ENCODE results near the gene MEX3A.
A peak's percentile ranks its signal among the peaks of the same experiment; 100 is the strongest.
"Not testable (repeated sequence)": the region's sequence is repeated elsewhere in the genome, so short reads cannot be mapped to it uniquely, and the experiment has no call there.

The MEX3A gene

DNA sequence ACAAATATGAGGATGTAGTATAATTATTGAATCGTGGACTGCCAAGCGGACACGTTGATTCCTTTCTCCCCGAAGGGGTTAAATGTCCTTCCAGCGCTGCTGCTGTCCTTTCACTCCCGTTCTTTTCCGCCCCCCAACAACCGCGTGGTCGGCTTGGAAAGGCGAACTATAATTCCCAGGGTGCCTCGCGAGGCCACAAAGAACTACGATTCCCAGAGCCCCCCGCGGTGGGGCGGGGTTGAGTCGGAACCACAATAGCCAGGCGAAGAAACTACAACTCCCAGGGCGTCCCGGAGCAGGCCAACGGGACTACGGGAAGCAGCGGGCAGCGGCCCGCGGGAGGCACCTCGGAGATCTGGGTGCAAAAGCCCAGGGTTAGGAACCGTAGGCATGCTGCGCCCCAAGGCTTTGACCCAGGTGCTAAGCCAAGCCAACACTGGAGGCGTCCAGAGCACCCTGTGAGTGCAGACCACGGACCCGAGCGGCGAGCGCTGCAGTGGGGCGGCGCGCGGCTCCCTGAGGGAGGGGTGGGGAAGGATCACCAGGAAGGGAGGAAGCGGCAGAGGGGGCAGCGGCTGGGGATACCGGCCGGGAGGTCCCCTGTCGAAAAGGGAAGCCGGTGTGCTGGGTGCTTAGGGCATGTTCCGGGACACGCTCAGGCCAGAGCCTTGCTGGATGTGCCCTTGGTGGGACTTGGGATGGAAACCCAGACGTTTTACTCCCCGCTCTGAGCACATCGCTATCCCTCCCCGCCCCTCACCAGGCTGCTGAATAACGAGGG, 27.6 kb downstream of the MEX3A start, which contains the start of gene LAMTOR2:
LAMTOR2 (plus strand) TSS at position 283 of the 781 bp plus-strand sequence; CDS start at position 391, 108 bp downstream.
- DNase-seq (ENCODE audit: low read depth) = peak; percentile 94

DNA sequence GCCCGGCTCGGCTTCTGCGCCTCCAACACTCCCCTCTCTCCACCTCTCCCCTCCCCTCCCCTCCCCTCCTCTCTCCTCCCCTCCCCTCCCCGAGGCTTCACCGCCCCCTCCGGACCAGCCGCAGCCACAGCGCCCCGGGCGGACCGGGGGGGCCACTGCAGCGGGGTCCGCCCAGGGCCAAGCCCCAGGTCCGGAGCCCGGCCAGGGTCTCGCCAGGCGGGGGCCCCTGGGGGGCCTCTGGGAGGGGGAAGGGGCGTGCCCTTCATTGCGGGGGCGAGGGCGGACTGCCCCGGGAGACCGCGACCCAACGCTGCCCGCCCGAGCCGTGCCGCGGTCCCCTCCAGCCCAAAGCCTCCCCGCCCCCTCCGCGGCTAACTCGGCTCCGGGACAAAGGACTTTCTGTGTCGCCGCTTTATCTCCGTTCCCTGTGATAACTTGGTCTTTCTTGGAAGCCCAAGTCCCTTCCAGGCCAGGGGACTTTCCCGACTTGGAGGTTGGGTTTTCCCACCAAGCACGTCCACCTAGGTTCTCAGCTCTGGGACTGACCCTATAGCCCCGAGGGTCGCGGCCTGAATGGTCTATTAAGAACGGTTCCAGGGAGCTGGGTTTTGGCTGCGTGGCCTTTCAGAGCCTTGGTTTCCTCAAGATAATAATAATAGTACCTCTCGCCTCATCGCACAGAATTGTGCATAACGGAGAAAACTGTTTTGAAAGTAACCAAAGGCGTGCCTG, 28.3 kb downstream of the MEX3A start, which contains the start of gene UBQLN4:
UBQLN4 (minus strand) TSS at position 31 of the 732 bp plus-strand sequence. CDS start 97 bp downstream, outside the sequence.
- peak; percentile 78 for DNase-seq (ENCODE audit: low read depth)

DNA sequence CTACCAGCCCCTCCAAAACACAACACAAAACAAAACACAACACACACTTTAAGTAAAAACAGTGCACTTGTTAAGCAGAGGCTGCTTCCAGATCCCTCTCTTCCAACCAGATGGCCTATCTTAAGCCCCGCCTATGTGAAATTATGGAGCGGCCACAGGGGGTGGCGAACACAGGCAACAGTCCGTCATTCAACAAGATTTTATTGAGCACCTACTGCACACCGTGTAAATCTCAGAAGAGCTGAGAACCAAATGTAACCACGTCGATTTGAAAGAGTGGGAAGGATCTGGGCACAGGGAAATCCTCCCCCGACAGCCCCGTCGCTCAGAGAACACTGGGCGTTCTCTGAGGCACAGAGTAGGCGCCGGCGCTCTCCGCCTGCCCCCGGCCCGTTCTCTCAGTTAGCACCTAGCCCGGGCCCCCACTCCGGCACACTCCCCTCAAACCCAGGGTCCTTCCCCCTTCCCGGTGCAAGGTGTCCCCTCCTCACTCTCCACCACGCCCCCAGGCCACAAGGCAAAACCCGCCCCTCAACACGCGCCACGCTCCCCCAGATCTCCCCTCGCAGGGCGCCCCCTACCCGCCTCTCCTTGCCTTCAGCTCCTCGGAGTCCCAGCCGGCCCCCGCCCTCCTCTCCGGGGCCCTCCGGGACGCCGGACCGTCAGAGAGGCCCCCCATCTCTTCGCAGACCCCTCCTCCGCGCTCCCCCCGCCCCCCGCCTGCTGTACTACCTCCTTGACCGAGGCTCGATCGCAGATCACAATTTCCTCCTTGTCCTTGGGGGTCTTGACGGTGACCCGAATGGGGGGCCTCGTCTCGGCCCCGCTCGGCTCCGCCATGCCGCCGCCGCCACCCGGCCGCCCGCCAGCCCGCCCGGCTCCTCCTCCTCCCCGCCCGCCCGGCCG, 29.1 kb downstream of the MEX3A start:
- peak; percentile 57 for DNase-seq (ENCODE audit: low read depth)

DNA sequence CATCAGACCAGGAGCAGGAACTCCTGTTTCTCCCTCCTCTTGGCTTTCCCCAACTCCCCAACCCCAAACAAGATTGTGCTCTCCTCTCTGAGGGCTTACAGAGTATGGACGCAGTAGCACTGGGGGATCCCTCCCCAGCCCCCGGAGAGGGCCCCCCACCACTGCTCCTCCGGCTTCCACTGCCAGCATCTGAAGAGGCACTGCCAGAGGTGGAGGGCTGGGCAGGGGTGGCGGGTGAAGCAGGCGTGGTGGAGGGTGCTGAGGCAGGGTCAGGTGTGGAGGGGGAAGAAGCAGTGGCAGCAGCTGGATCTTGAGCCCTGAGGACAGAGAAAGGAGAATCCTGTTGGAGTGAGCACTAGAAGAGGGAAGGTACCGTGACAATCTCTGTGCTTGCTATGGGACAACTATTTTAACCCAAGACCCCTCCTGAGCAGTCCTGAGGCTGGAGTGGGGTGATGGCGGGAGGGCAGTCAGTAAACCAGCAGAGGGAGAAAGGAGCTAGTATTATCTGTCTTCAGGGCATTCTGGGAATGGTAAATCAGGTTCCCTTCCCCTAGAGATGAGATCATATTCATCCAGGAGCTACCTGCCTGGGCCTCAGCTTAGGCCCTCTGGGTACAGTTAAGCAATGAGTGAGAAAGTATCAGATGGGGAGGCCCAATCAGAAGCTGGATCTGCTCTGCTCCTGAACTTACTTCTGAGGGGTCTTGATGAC, 31.1 kb downstream of the MEX3A start:
- DNase-seq (ENCODE audit: low read depth) = no peak

DNA sequence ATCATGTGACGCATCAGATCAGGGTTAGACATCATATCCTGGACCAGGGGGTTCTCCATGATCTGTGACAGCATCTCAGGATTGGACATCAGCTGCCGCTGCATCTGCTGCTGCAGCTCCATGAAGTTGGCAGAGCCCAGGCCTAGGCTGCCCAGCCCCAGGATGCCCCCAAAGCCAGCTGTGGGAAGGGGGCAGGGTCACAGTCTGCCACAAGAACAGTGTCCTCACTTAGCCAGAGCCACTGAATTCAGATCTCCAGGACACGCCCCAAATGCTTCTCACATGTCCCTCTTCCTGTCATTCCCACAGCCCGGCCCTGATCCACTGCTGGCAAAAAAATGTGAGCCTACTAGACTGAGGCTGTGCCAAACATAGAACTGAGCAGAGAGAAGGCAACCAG, 31.9 kb downstream of the MEX3A start:
- DNase-seq (ENCODE audit: low read depth) = no peak

DNA sequence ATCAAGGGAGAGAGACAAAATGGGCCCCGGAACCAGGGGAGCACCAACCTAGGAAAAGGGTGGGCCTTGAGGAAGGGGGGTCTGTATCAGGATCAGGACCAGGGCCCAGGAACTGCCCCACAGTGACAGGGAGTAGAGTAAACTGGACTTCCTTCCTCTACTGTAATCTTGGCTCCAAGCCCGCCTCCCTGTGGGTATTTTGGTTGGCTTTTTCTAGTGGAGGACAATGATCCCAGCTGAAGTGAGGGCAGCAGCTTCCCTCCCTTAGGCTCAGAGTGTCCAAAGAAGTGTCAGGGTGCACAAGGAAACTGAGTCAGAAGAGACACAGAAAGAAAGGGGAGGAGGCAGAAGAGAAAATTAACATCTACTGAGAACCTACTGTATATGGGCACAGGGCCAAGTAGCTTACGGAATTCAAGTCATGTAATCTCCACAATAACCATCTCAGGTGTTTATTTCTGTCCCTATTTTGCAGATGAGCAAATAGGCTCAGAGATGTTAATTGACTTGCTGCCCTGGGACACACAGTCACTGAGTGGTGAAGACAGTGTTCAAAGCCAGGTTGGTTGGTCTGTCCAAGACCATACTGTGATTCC, 33.5 kb downstream of the MEX3A start:
- no peak for DNase-seq (ENCODE audit: low read depth)

DNA sequence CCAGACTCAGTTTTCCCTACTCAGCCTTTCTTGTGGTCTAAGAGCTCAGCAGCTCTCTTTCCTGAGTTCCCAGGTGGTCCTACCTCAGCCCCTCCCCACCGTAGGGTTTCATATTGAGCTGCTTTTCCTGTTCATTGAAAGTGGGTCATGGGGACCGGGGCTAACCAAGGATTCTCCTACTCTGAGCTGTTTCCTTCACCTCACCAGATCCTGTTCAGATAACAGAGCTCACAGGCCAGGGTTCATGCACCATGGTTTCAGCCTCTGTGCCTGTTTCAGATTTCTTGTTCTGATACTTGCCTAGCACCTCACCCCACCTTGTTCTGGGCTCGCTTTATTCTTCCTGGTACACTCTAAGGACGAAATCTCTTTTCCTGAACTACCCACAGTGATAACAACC, 37.2 kb downstream of the MEX3A start:
- no peak for DNase-seq (ENCODE audit: low read depth)

DNA sequence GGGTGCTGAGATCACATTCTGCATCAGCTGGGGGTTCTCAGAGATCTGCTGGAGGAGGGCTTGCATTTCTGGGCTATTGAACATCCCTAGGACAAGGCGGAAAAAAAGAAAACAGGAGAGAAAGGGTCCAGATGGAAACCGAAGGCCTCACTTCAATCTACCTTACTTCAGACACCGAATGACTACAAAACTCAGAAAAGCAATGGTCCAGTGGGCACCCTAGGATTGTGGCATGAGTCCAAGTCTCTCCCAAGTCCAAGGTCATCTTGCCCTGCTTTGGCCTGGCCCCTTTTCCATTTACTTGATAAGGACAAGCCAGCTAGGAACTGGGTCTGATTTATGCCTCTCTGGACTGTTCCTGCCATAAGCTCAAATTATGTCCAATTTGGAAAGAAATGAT, 39.4 kb downstream of the MEX3A start:
- DNase-seq (ENCODE audit: low read depth) = no peak

DNA sequence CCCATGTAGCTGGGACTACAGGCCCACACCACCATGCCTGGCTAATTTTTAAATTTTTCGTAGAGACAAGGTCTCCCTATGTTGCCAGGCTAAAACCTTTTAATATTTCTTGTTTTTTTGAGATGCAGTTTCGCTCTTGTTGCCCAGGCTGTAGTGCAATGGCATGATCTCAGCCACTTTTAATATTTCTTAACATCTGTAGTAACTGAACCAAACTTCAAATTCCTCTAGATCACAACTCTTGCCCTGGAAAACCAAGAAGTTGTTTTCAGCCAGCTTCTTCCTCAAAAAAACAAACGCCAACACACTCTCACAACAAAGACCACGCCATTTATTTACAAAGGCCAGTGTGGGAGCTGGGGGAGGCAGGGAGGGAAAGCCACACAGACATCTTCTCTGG, 47.3 kb downstream of the MEX3A start:
- DNase-seq (ENCODE audit: low read depth) = not testable (repeated sequence)

DNA sequence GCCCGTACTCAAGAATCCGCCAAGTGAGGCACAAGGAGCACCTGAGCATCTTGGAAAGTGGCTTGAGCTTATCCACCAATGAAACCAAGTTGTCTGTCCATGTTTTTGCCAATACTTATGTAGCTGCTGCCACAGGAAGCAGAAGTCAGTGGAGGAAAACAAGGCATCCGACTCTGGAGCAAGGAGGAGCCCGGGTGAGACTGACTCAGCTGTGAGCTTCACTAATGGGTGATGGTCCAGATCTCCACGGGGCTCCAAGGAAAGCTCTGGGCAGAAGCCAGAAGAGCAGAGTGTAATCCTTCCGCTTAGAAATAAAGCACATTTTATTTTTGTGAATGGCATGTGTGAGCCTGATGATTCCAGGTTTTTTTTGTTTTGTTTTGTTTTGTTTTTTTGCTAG, 49.3 kb downstream of the MEX3A start:
- DNase-seq (ENCODE audit: low read depth) = no peak

DNA sequence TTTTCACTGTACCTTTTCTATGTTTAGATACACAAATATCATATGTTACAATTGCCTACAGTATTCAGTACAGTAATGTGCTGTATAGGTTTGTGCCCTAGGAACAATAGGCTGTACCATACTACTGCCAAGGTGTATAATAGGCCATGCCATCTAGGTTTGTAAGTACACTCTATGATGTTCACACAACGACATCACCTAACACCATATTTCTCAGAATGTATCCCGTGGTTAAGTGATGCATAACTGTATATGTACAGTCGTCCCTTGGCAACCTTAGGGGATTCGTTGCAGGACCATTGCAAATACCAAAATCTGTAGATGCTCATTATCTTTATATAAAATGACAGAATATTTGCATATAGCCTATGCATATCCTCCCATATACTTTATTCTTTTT, 55.7 kb downstream of the MEX3A start:
- no peak for DNase-seq (ENCODE audit: low read depth)

DNA sequence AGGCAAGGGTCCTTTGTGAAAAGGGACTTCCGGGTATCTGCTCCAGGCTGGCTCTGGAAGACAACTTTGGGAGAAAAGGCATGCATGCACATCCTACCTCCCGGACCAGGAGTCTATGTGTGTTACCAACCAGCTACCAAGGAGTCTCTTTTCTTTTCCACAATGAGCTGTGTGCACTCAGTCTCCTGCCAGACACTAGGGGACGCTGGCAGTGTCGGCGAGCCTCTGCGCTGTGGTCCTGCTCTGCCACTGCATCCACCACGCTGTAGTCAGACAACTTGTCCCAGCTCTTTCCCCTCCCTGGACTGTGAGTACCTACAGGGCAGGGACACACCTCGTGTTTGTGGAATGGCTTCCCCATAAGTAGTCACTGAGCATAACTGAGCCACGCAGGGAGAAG, 56.4 kb downstream of the MEX3A start:
- no peak for DNase-seq (ENCODE audit: low read depth)

DNA sequence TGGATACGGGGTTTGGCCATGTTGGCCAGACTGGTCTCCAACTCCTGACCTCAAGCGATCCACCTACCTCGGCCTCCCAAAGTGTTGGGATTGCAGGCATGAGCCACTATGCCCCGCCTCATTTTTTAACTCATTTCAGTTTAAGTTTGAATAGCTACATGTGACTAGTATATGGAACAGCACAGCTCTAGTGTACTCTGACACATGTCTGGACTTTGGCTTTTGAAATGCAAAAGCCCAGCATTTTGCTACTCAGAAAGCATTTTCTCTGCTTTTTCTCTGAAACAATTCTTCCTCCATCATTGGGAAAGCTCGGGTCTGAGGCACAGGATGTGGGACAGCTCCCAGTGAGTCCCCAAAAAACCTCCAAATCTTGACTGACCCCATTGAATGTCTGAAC, 57.5 kb downstream of the MEX3A start:
- no peak for DNase-seq (ENCODE audit: low read depth)
